Pons (tissue), 1 donor: ENCODE results near the gene GYPB.
A peak's percentile ranks its signal among the peaks of the same experiment; 100 is the strongest.
"Not testable (repeated sequence)": the region's sequence is repeated elsewhere in the genome, so short reads cannot be mapped to it uniquely, and the experiment has no call there.

Experiments
- DNase-seq: peaks from one replicate; pipeline ENCODE4 v3.0.0-alpha.2; 2016; ENCODE audit warnings: low spot score

GYPB gene

DNA sequence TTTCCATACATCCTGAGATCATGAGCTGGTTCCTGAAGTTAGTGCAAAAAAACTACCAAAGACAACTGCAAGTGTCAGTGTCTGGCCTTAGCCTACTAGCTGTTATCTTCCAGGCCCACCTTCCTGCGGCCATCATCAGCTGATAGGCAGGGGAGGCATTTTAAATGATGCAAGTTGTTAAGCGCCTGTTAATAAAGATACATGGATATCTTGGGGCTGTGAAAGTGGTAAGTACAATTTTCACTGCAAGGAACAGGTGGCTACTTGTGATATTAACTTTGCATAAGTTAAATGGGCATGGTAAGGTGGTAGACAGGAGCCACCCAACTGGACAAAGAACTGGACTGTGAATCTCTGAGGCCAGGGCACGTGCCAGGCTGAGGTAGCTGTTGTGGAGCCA is at the start of gene GYPB:
GYPB (minus strand) TSS at position 104 of the 400 bp plus-strand sequence; CDS start at position 11, 93 bp downstream.
- not testable (repeated sequence) for DNase-seq

- DNase-seq: not testable (repeated sequence)
Observed at GRCh38 chr4:144061556-144061955, 42.4 kb upstream of the GYPB start.

DNA sequence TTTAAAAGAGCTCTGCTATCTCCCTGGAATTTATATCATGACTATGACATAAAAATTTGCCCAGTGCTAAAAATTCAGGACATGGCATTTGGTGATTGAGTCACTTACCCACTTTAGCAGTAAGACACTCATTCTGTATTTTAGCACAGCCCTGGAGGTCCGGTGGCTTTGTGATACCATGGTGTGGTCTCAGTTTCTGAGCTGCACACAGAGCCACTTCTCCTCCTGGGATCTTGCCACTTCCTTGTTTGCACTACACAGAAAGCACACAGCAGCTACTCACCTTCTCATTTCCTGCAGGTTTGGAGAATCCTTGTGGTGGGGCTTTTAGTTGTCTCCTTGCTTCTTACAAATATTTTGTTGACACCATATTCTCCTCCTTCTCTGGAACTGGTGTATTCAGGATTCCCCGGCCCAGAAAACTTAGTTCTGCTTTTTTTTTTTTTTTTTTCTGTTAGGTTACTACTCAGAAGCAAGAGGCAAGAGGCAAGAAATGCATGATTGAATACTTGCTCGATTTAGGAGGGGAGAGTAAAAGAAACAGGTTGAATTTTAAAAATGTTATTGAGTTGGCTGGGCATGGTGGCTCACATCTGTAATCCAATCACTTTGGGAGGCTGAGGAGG is 41.2 kb upstream of the GYPB start:
- DNase-seq: not testable (repeated sequence)

GRCh38 chr4:144056800-144057199 is 37.6 kb upstream of the GYPB start:
- DNase-seq: no peak

DNA sequence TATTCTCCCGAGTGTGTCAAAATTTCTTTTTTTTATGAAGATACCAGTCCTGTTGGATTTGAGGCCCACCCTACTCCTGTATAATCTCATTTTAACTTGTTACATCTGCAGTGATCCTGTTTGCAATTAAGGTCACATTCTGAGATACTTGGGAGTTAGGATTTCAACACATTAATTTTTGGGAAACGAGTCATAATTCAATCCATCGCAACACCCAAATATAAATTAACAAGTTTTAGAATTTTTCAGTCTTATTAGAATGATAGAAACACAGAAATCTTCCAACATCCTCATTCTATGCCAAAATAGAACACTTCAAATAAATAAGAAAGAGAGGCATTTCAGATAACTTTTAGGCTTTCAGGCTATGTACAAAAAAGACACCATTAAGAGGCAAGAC is 36.2 kb upstream of the GYPB start:
- DNase-seq: not testable (repeated sequence)

- DNase-seq: not testable (repeated sequence)
Observed at GRCh38 chr4:144051494-144051893, 32.3 kb upstream of the GYPB start.

- not testable (repeated sequence) for DNase-seq
Observed at GRCh38 chr4:144050631-144051030, 31.5 kb upstream of the GYPB start.

- not testable (repeated sequence) for DNase-seq
Observed at GRCh38 chr4:144049495-144050424, 30.6 kb upstream of the GYPB start.

GRCh38 chr4:144044936-144045335 is 25.8 kb upstream of the GYPB start:
- DNase-seq: not testable (repeated sequence)

GRCh38 chr4:144032580-144032979 is 13.4 kb upstream of the GYPB start:
- DNase-seq: not testable (repeated sequence)

DNA sequence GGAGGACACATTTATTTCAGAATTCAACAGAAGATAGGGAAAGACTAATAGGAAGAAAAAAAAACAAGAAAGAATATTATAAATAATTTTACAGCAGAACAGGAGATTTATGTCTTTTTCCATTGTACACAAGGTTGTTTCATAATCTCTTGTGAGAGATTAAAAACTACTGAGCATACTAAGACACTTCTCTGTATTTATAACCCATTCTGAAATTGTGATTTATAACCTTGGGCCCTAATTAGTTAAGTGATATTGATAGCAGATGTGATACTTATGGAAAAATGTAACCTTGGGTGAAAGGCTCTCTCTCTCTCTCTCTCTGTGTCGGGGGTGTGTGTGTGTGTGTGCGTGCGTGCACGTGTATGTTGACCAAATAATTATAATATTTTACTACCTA is 12.7 kb upstream of the GYPB start:
- DNase-seq: not testable (repeated sequence)

DNA sequence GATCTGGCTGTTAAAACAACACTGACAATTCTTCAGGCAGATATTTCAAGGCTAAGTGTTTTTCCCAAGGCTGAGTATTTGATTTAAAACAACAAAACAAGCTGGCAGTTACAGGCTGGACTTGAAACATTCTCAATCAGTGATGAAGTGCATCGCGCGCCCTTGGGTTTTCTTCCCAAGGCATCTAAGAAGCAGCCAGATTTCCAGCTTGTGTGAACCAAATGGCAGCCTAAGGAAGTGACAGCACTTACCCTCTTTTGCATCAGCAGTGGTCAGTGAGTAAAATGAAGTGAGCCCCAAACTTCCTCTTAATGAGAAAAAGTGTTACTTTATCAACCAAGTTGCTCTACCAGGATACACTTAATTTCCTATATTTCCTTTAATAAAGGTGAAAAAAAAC is 12.2 kb upstream of the GYPB start:
- not testable (repeated sequence) for DNase-seq

- DNase-seq: not testable (repeated sequence)
Observed at GRCh38 chr4:144030708-144031107, 11.5 kb upstream of the GYPB start.

DNA sequence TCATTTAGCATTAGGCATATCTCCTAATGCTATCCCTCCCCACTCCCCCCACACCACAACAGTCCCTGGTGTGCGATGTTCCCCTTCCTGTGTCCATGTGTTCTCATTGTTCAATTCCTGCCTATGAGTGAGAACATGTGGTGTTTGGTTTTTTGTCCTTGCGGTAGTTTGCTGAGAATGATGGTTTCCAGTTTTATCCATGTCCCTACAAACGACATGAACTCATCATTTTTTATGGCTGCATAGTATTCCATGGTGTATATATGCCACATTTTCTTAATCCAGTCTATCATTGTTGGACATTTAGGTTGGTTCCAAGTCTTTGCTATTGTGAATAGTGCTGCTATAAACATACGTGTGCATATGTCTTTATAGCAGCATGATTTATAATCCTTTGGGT is 7.5 kb upstream of the GYPB start:
- not testable (repeated sequence) for DNase-seq

DNA sequence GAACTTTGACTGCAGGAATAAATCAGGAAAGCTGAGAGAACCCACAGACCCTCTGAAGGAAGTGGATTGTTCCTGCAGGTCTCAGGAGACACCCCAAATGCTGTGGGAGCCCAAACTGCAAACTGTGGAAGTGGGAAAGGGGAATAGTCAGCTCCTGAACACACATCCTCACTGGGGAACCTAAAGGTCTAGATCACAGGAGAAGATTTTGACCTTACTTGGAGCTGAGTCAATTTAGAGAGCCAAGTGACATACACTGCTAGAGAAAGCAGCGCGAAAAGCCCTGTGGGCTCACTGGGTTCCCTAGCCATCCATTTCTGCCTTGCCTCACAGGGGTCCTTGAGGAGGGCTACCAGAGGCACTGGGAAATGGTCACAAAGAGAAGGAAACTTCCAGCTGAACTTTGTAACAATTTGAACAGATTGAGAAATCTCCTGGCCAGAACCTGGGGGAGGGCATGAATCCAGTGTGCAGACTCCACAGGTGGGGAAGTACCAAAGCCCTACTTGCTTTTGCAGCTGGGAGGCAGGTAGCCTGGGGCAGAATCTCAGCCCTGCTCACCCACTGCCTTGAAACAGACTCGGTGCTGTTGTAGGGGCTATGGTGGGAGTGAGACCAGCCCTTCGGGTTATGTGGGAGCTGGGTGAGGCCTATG is 5.3 kb upstream of the GYPB start:
- DNase-seq: not testable (repeated sequence)

DNA sequence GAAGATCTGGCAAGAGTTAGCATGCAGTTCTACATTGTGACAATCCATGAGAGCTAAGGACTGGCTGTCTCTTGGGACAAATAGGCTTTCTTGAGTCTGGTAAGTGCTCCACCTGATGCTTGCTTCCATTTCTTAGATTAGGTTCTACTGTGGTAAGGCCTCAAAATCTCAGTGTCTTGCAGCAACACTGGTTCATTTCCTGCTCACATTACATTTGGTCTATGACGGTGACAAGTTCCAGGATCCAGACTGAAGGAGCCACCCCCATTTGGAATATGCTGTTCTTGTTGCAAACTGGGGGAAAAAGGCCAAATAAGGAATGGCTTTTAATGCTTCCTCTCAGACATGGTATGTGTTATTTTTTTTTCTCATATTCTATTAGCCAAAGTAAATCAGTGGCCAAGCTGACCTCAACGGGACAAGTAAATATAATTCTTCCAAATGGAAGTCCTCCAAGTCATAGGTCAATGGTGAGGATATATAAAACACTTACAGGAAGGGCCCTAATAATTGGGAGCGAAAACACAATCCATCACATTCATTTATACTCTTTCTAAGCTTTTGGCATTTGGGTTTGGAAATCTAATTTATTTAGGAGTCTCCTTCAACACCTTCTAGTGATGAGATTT is 3.7 kb upstream of the GYPB start:
- not testable (repeated sequence) for DNase-seq

DNA sequence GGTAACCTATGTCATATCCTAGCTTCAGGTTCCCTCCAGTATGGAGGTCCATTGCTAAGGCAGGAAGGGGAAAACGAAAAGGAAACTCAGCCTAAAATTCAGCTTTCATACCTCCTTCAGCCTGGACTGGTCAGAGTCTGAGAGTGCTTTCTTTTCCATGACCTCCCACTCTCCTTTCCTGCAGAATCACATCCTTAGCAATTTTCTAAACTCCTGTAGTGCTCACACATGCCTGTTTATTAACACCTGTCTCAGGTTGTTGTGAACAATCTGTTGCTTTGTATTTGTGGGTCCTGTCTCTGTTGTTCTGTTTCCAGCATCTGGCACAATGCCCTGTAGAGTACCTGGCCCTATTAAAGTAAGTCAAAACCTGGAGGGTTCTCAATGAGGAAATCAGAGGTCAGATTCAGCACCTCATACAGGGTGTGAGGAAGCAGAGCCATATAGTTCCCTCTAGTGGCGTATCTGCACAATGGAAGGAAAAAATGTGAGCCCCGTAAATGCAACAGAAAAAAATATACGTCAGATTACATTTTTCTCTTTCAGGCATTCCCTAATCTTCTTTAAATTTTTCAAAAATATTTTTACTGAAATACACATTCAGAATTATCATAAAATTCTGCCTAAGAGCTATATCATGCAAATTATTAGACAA is 2.3 kb upstream of the GYPB start:
- peak; percentile 20 for DNase-seq

DNA sequence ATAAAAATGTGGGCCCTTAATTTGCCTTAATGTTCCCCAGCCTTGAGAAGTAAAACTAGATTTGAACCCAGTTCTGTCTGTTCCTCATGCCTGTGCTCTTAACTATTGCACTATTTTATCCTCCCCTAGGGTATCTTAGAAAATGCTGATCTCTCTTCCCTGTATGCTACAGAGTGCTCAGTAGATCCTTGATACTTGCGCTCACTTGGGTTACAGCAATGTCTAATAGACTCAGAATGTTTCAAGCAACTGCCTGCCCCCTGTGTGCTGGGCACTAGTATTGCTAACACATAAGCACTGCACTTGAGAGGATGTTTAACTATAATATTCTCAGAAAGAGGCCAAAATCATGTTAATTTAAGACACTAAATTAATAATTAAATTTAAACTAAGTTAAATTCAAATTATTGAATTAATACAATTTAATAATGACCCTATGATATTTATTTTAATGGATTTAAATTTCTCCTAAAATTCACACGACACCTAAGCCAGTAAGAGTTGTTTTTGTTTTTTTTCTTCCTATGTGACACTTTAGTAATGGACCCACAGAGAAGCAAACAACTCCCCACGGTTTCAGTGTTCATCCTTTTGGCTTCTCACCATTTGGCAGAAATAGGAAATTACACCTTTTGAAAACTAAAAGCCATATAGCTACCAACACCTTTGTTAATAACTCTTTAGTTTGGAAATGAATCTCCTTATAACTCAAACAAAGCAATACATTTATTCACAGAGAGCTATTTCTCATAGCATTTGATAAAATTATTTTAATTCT is 768 bp downstream of the GYPB start:
- not testable (repeated sequence) for DNase-seq

DNA sequence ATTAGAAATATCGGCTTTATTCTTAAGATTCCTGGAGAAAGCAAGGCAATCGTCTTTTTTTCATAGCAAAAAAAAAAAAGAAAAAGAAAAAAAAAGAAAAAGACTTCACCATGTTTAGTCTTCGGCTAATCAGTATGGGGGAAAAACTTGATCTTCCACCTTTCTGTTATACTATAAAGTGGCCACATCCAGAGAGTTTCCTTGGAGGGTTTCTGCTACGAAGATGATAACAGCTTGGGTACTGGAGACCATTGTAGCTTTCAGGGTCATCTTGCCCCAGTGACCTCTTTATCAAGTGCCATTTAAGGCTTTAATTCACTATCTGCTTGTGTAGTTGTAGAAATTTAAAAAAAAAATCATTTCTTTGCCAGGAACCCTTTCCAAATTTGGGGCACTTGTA is 1.9 kb downstream of the GYPB start:
- DNase-seq: not testable (repeated sequence)

DNA sequence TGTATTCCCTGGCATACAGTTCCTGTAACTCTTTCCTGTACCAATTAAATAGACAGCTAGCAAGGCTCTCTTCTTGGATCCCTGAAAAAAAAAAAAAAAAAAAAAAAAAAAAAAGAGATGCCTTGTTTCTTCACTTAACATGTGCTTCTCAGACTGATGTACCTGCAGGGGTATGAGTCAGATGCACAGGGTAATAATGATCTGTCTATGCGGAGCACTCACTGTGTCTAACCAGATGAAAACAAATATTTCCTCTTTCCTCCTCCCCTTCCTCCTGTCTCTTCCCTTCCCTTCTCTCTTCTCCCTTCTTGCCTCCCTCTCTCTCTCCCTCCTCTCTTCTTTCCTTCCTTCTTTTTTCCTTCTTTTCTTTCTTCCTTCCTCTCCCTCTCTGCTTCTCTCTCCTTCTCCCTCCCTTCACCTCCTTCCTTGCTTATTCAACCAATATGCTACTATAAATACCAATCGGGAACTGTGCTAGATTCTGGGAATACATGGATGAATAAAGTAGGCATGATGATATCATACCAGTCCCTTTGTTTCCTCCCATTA is 3.0 kb downstream of the GYPB start:
- not testable (repeated sequence) for DNase-seq
